Astrocyte (in vitro differentiated cells and primary cell): Measurements from ENCODE around the gene ROMO1.
"Not testable (repeated sequence)": the region's sequence is repeated elsewhere in the genome, so short reads cannot be mapped to it uniquely, and the experiment has no call there.

Experiments used
- CTCF ChIP-seq: IDR thresholded peaks from 2 replicates; pipeline ENCODE4 v1.5.1; 2011; ENCODE audit warnings: low read depth, mild to moderate bottlenecking, inconsistent platforms, low read length, moderate library complexity; ENCODE audit not compliant: insufficient read depth
- EZH2 ChIP-seq: IDR thresholded peaks from 2 replicates; pipeline ENCODE4 v1.6.1; 2012; ENCODE audit warnings: mild to moderate bottlenecking, low read length, inconsistent platforms; ENCODE audit not compliant: insufficient read depth

DNA sequence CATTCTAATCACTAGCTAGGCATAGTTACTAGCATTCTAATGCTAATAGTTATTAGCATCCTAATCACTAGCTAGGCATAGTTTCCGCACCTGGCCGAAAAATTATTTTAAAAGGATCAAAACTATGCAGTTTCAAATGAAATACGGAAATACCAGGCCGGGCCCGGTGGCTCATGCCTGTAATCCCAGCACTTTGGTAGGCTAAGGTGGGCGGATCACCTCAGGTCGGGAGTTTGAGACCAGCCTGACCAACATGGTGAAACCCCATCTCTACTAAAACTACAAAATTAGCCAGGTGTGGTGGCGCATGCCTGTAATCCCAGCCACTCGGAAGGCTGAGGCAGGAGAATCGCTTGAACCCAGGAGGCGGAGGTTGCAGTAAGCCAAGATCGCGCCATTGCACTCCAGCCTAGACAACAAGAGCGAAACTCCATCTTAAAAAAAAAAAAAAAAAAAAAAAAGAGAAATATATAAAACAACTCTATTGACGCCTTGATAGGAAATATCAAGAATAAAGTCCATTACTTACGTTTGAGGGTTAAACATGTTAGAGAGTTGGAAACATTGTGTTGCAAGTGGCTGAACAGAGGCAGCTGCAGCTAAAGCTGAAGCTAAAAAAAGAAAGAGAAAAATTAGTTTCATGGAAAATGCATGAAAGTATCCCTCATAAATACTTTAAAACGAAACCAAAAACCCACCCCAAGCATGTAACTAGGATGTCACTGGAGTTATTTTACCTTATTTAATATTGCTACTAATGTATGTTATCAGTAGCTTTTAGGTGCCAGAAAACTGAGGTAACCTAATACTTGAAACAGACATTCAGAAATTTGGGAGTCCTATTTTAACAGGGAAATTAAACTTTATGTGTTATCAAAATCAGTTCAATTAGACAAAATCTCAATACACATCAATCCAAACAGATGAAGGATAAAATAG is 7.7 kb downstream of the ROMO1 start:
- not testable (repeated sequence) for TF ChIP-seq CTCF, EZH2
